GM23338 (cell line): ENCODE results near the gene APBA2. TPM values are rescaled to one million over a fixed set of nuclear protein-coding genes. Genes with fewer than 3 reads are reported as not detected.

ENCODE experiments used
- ATAC-seq: fragments of 200-7000 bp; cut with Tn5 transposase; 3 replicates; pipeline ENCODE4 v1.9.1; 2020
- DNase-seq: peaks from one replicate; pipeline ENCODE4 v3.0.0-alpha.2; 2015; ENCODE audit warnings: low spot score
- H2AFZ ChIP-seq: fragments of 200-600 bp; sonication (generic); 2 replicates; pipeline ENCODE4 v1.8.0; 2016; ENCODE audit warnings: antibody characterized with exemption, mild to moderate bottlenecking, moderate library complexity
- H3F3A ChIP-seq: fragments of 200-600 bp; sonication (generic); replicated peaks from 2 replicates; pipeline ENCODE4 v1.8.0; 2017; ENCODE audit warnings: antibody characterized with exemption, mixed run types, low read depth
- H3K27ac ChIP-seq: fragments of 200-600 bp; sonication (generic); 2 replicates; pipeline ENCODE4 v1.6.1; 2016; ENCODE audit warnings: low read depth
- H3K27me3 ChIP-seq: fragments of 200-600 bp; sonication (generic); 2 replicates; pipeline ENCODE4 v1.8.0; 2016; ENCODE audit warnings: mild to moderate bottlenecking, mixed run types, moderate library complexity; ENCODE audit not compliant: insufficient read depth
- H3K36me3 ChIP-seq: fragments of 200-600 bp; sonication (generic); 2 replicates; pipeline ENCODE4 v1.8.0; 2016; ENCODE audit warnings: mild to moderate bottlenecking; ENCODE audit not compliant: insufficient read depth
- H3K4me1 ChIP-seq: fragments of 200-600 bp; sonication (generic); 2 replicates; pipeline ENCODE4 v1.8.0; 2016; ENCODE audit warnings: mild to moderate bottlenecking, moderate library complexity; ENCODE audit not compliant: insufficient read depth
- H3K4me2 ChIP-seq: fragments of 200-600 bp; sonication (generic); 2 replicates; pipeline ENCODE4 v1.7.1; 2017; ENCODE audit warnings: mixed run types
- H3K4me3 ChIP-seq: fragments of 200-600 bp; sonication (generic); 2 replicates; pipeline ENCODE4 v1.6.1; 2016; ENCODE audit warnings: mixed run types
- H3K79me2 ChIP-seq: fragments of 200-600 bp; sonication (generic); replicated peaks from 2 replicates; pipeline ENCODE4 v1.8.0; 2017; ENCODE audit warnings: mild to moderate bottlenecking; ENCODE audit not compliant: insufficient read depth
- H3K9me2 ChIP-seq: fragments of 200-600 bp; sonication (generic); 2 replicates; pipeline ENCODE4 v1.8.0; 2017; ENCODE audit not compliant: insufficient read depth
- H4K20me1 ChIP-seq: fragments of 200-600 bp; sonication (generic); replicated peaks from 2 replicates; pipeline ENCODE4 v1.8.0; 2017; ENCODE audit warnings: mild to moderate bottlenecking; ENCODE audit not compliant: insufficient read depth
- H3K27ac Mint-ChIP-seq: 2 replicates; pipeline ENCODE4 v1.8.0; 2020; ENCODE audit warnings: inconsistent platforms, mild to moderate bottlenecking, moderate library complexity, mixed read lengths
- H3K27me3 Mint-ChIP-seq: 3 replicates; pipeline ENCODE4 v1.8.0; 2022; ENCODE audit warnings: low read depth, mild to moderate bottlenecking, moderate library complexity, mixed read lengths, inconsistent platforms; ENCODE audit not compliant: insufficient read depth, poor library complexity
- H3K36me3 Mint-ChIP-seq: 3 replicates; pipeline ENCODE4 v1.8.0; 2021; ENCODE audit warnings: low read depth, mild to moderate bottlenecking, inconsistent platforms, moderate library complexity, mixed read lengths
- H3K4me1 Mint-ChIP-seq: 3 replicates; pipeline ENCODE4 v1.8.0; 2020; ENCODE audit warnings: mild to moderate bottlenecking, inconsistent platforms, mixed read lengths
- H3K4me3 Mint-ChIP-seq: 3 replicates; pipeline ENCODE4 v1.8.0; 2021; ENCODE audit warnings: moderate library complexity, mild to moderate bottlenecking, inconsistent platforms, mixed read lengths
- H3K9me3 Mint-ChIP-seq: 3 replicates; pipeline ENCODE4 v1.8.0; 2020; ENCODE audit warnings: moderate library complexity, mild to moderate bottlenecking, inconsistent platforms, mixed read lengths
- CREB1 ChIP-seq: fragments of 250-450 bp; sonication (Bioruptor Pico); IDR thresholded peaks from 2 replicates; pipeline ENCODE4 v1.5.0; 2020; ENCODE audit warnings: low read depth, mild to moderate bottlenecking, moderate library complexity
- ETS1 ChIP-seq: IDR thresholded peaks from 2 replicates; pipeline ENCODE4 v1.6.1; 2016; ENCODE audit warnings: antibody characterized with exemption
- EZH2phosphoT487 ChIP-seq: fragments of 200-600 bp; sonication (generic); IDR thresholded peaks from one replicate; pipeline ENCODE4 v1.8.1; 2018; ENCODE audit warnings: antibody characterized with exemption; ENCODE audit not compliant: unreplicated experiment
- NANOG ChIP-seq: IDR thresholded peaks from 2 replicates; pipeline ENCODE4 v1.6.1; 2016; ENCODE audit warnings: antibody characterized with exemption, borderline replicate concordance
- POLR2AphosphoS5 ChIP-seq: IDR thresholded peaks from 2 replicates; pipeline ENCODE4 v1.6.1; 2016; ENCODE audit warnings: antibody characterized with exemption, low read depth
- REST ChIP-seq: IDR thresholded peaks from one replicate; pipeline ENCODE4 v1.6.1; 2018; ENCODE audit warnings: antibody characterized with exemption; ENCODE audit not compliant: unreplicated experiment
- STAT1 ChIP-seq: IDR thresholded peaks from one replicate; pipeline ENCODE4 v1.6.1; 2016; ENCODE audit warnings: antibody characterized with exemption; ENCODE audit not compliant: unreplicated experiment
- ZNF114 ChIP-seq: fragments of 250-450 bp; sonication (Bioruptor Pico); IDR thresholded peaks from 2 replicates; pipeline ENCODE4 v1.5.0; 2020; ENCODE audit warnings: mild to moderate bottlenecking, moderate library complexity
- polyA plus RNA-seq: library from polyadenylated mRNA; unstranded; fragments of >200 nt; fragmentation: Nextera tagmentation; extraction: Ambion mirVana; gene quantifications from 2 replicates; pipeline ENCODE4 v1.2.1, GENCODE V29; 2016
- total RNA-seq: library from RNA; depleted of rRNA; stranded (reverse); fragments of >200 nt; shearing (Covaris generic); gene quantifications from 2 replicates; pipeline ENCODE4 v1.2.3, GENCODE V29; 2014
- TF ChIP-seq, protein P1 (sequence below), 2 experiments: fragments of 200-600 bp in 1 of 2; sonication (generic) in 1 of 2; conservative IDR thresholded peaks; 2 replicates each; pipeline versions ENCODE4 v1.5.1 to v1.6.1; 2016 to 2017; ENCODE audit warnings: antibody characterized with exemption in 2 of 2, low read depth in 2 of 2, mild to moderate bottlenecking in 2 of 2, moderate library complexity in 1 of 2
- TF ChIP-seq, protein P2 (sequence below): fragments of 250-450 bp; sonication (Bioruptor Pico); IDR thresholded peaks from 2 replicates; pipeline ENCODE4 v1.5.0; 2020; ENCODE audit warnings: mild to moderate bottlenecking, moderate library complexity

Gene APBA2
- total and polyA plus RNA-seq, 2 experiments from 2014 or later: 5.9 to 24.7 TPM

GRCh38 chr15:28942571-28942970 lies 56.8 kb downstream of the APBA2 start:
- no peak overlapping the region for H3K4me3 ChIP-seq
- no peaks in the 10 kb centered on the region for H3K9me2 ChIP-seq
- Mint-ChIP-seq H3K9me3 (peaks cover 13% of the 10 kb centered on the region), H3K27ac (no peak overlapping the region), H3K27me3 (peaks cover 9% of the 10 kb centered on the region), H3K4me3 (no peak overlapping the region), H3K36me3 (peaks cover 30% of the 10 kb centered on the region), H3K4me1 (no peaks in the 10 kb centered on the region)
- H3K79me2 ChIP-seq: no peaks in the 10 kb centered on the region
- TF ChIP-seq NANOG (no peak), EZH2phosphoT487 (no peak), REST (no peak), STAT1 (no peak), POLR2AphosphoS5 (no peak), ETS1 (no peak), ZNF114 (no peak)
- TF ChIP-seq, protein P1, sequence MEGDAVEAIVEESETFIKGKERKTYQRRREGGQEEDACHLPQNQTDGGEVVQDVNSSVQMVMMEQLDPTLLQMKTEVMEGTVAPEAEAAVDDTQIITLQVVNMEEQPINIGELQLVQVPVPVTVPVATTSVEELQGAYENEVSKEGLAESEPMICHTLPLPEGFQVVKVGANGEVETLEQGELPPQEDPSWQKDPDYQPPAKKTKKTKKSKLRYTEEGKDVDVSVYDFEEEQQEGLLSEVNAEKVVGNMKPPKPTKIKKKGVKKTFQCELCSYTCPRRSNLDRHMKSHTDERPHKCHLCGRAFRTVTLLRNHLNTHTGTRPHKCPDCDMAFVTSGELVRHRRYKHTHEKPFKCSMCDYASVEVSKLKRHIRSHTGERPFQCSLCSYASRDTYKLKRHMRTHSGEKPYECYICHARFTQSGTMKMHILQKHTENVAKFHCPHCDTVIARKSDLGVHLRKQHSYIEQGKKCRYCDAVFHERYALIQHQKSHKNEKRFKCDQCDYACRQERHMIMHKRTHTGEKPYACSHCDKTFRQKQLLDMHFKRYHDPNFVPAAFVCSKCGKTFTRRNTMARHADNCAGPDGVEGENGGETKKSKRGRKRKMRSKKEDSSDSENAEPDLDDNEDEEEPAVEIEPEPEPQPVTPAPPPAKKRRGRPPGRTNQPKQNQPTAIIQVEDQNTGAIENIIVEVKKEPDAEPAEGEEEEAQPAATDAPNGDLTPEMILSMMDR (conservative IDR thresholded peaks at IDR 0.05; ENCODE audit: low read depth in 2 of 2): no peak
- no peaks in the 10 kb centered on the region for H3K27me3 ChIP-seq
- no peak overlapping the region for H3K27ac ChIP-seq
- H3K4me2 ChIP-seq: no peak overlapping the region
- H2AFZ ChIP-seq: no peak overlapping the region
- H3F3A ChIP-seq: no peaks in the 10 kb centered on the region
- no peak for ATAC-seq
- H3K36me3 ChIP-seq: no peaks in the 10 kb centered on the region
- DNase-seq: no peak
- H4K20me1 ChIP-seq: no peaks in the 10 kb centered on the region
- no peaks in the 10 kb centered on the region for H3K4me1 ChIP-seq

GRCh38 chr15:28943146-28943545 lies 57.4 kb downstream of the APBA2 start:
- Mint-ChIP-seq H3K9me3 (peaks cover 13% of the 10 kb centered on the region), H3K27me3 (peaks cover 9% of the 10 kb centered on the region), H3K4me1 (no peaks in the 10 kb centered on the region), H3K4me3 (no peak overlapping the region), H3K36me3 (peaks cover 30% of the 10 kb centered on the region), H3K27ac (no peak overlapping the region)
- H3K27me3 ChIP-seq: no peaks in the 10 kb centered on the region
- H3K4me2 ChIP-seq: no peak overlapping the region
- no peak overlapping the region for H3K4me3 ChIP-seq
- no peak overlapping the region for H2AFZ ChIP-seq
- DNase-seq: no peak
- no peaks in the 10 kb centered on the region for H3K36me3 ChIP-seq
- no peak for ATAC-seq
- no peaks in the 10 kb centered on the region for H3F3A ChIP-seq
- no peaks in the 10 kb centered on the region for H3K4me1 ChIP-seq
- no peaks in the 10 kb centered on the region for H3K79me2 ChIP-seq
- H4K20me1 ChIP-seq: no peaks in the 10 kb centered on the region
- no peak overlapping the region for H3K27ac ChIP-seq
- no peaks in the 10 kb centered on the region for H3K9me2 ChIP-seq
- TF ChIP-seq STAT1 (no peak), CREB1 (CRISPR knock-in tag) (no peak)
- TF ChIP-seq, protein P2, sequence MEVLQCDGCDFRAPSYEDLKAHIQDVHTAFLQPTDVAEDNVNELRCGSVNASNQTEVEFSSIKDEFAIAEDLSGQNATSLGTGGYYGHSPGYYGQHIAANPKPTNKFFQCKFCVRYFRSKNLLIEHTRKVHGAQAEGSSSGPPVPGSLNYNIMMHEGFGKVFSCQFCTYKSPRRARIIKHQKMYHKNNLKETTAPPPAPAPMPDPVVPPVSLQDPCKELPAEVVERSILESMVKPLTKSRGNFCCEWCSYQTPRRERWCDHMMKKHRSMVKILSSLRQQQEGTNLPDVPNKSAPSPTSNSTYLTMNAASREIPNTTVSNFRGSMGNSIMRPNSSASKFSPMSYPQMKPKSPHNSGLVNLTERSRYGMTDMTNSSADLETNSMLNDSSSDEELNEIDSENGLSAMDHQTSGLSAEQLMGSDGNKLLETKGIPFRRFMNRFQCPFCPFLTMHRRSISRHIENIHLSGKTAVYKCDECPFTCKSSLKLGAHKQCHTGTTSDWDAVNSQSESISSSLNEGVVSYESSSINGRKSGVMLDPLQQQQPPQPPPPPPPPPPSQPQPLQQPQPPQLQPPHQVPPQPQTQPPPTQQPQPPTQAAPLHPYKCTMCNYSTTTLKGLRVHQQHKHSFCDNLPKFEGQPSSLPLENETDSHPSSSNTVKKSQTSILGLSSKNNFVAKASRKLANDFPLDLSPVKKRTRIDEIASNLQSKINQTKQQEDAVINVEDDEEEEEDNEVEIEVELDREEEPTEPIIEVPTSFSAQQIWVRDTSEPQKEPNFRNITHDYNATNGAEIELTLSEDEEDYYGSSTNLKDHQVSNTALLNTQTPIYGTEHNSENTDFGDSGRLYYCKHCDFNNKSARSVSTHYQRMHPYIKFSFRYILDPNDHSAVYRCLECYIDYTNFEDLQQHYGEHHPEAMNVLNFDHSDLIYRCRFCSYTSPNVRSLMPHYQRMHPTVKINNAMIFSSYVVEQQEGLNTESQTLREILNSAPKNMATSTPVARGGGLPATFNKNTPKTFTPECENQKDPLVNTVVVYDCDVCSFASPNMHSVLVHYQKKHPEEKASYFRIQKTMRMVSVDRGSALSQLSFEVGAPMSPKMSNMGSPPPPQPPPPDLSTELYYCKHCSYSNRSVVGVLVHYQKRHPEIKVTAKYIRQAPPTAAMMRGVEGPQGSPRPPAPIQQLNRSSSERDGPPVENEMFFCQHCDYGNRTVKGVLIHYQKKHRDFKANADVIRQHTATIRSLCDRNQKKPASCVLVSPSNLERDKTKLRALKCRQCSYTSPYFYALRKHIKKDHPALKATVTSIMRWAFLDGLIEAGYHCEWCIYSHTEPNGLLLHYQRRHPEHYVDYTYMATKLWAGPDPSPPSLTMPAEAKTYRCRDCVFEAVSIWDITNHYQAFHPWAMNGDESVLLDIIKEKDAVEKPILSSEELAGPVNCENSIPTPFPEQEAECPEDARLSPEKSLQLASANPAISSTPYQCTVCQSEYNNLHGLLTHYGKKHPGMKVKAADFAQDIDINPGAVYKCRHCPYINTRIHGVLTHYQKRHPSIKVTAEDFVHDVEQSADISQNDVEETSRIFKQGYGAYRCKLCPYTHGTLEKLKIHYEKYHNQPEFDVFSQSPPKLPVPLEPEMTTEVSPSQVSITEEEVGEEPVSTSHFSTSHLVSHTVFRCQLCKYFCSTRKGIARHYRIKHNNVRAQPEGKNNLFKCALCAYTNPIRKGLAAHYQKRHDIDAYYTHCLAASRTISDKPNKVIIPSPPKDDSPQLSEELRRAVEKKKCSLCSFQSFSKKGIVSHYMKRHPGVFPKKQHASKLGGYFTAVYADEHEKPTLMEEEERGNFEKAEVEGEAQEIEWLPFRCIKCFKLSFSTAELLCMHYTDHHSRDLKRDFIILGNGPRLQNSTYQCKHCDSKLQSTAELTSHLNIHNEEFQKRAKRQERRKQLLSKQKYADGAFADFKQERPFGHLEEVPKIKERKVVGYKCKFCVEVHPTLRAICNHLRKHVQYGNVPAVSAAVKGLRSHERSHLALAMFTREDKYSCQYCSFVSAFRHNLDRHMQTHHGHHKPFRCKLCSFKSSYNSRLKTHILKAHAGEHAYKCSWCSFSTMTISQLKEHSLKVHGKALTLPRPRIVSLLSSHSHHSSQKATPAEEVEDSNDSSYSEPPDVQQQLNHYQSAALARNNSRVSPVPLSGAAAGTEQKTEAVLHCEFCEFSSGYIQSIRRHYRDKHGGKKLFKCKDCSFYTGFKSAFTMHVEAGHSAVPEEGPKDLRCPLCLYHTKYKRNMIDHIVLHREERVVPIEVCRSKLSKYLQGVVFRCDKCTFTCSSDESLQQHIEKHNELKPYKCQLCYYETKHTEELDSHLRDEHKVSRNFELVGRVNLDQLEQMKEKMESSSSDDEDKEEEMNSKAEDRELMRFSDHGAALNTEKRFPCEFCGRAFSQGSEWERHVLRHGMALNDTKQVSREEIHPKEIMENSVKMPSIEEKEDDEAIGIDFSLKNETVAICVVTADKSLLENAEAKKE: no peak
